ENCODE measurements around the gene CPHXL2.
A peak's percentile ranks its signal among the peaks of the same experiment; 100 is the strongest.

The CPHXL2 gene

GRCh38 chr16:75676909-75677308 is at the start of gene CPHXL2:
Gene CPHXL2 (minus strand): TSS chr16:75677009. CDS start chr16:75676999, 10 bp downstream.
- no peak for DNase-seq (ENCODE audit: low spot score)

- DNase-seq (ENCODE audit: low spot score), result no peak
These were observed 49.6 kb upstream of the CPHXL2 start, which contains the start of gene CPHXL for GRCh38 chr16:75726390-75726789. Gene CPHXL (minus strand): TSS chr16:75726490. CDS start chr16:75726442, 48 bp downstream.

GRCh38 chr16:75718452-75718851 is 41.6 kb upstream of the CPHXL2 start:
- DNase-seq (ENCODE audit: low spot score), result no peak

GRCh38 chr16:75714661-75715060 is 37.9 kb upstream of the CPHXL2 start:
- DNase-seq (ENCODE audit: low spot score), result no peak

- no peak for DNase-seq (ENCODE audit: low spot score)
These were observed 33.5 kb upstream of the CPHXL2 start for GRCh38 chr16:75710344-75710743.

- no peak for DNase-seq (ENCODE audit: low spot score)
These were observed 26.5 kb upstream of the CPHXL2 start for GRCh38 chr16:75703306-75703705.

- no peak for DNase-seq (ENCODE audit: low spot score)
These were observed 25.4 kb upstream of the CPHXL2 start for GRCh38 chr16:75702242-75702641.

GRCh38 chr16:75701361-75701760 is 24.6 kb upstream of the CPHXL2 start, which contains the start of gene DUXB:
Gene DUXB (minus strand): TSS chr16:75701461. CDS start chr16:75701418, 43 bp downstream.
- no peak for DNase-seq (ENCODE audit: low spot score)

GRCh38 chr16:75697571-75697970 is 20.8 kb upstream of the CPHXL2 start:
- no peak for DNase-seq (ENCODE audit: low spot score)

- no peak for DNase-seq (ENCODE audit: low spot score)
These were observed 18.9 kb upstream of the CPHXL2 start for GRCh38 chr16:75695708-75696107.

- DNase-seq (ENCODE audit: low spot score), result no peak
These were observed 10.6 kb upstream of the CPHXL2 start for GRCh38 chr16:75687361-75687760.

GRCh38 chr16:75682308-75682707 is 5.5 kb upstream of the CPHXL2 start:
- DNase-seq (ENCODE audit: low spot score), result no peak

- peak; percentile 34 for DNase-seq (ENCODE audit: low spot score)
These were observed 2.6 kb upstream of the CPHXL2 start for GRCh38 chr16:75679366-75679765.

- no peak for DNase-seq (ENCODE audit: low spot score)
These were observed 9.3 kb downstream of the CPHXL2 start for GRCh38 chr16:75667503-75667902.

- DNase-seq (ENCODE audit: low spot score), result no peak
These were observed 16.0 kb downstream of the CPHXL2 start for GRCh38 chr16:75660726-75661302.

- DNase-seq (ENCODE audit: low spot score), result no peak
These were observed 16.5 kb downstream of the CPHXL2 start for GRCh38 chr16:75660321-75660720.

- DNase-seq (ENCODE audit: low spot score), result no peak
These were observed 18.6 kb downstream of the CPHXL2 start for GRCh38 chr16:75658175-75658574.

GRCh38 chr16:75653922-75654321 is 22.9 kb downstream of the CPHXL2 start:
- DNase-seq (ENCODE audit: low spot score), result no peak

- peak; percentile 70 for DNase-seq (ENCODE audit: low spot score)
These were observed 28.3 kb downstream of the CPHXL2 start for GRCh38 chr16:75648265-75649076.

GRCh38 chr16:75647492-75648264 is 29.1 kb downstream of the CPHXL2 start, which contains the start of the genes KARS1 and TERF2IP:
Gene KARS1 (minus strand): TSS chr16:75647665. CDS start chr16:75647639, 26 bp downstream.
Gene TERF2IP (plus strand): TSS chr16:75647773. CDS start chr16:75647883, 110 bp downstream.
- peak; percentile 93 for DNase-seq (ENCODE audit: low spot score)

- no peak for DNase-seq (ENCODE audit: low spot score)
These were observed 29.7 kb downstream of the CPHXL2 start for GRCh38 chr16:75647112-75647491.

- no peak for DNase-seq (ENCODE audit: low spot score)
These were observed 32.4 kb downstream of the CPHXL2 start for GRCh38 chr16:75644240-75645012.
